ENCODE measurements around the gene EID2B.

The EID2B gene

DNA sequence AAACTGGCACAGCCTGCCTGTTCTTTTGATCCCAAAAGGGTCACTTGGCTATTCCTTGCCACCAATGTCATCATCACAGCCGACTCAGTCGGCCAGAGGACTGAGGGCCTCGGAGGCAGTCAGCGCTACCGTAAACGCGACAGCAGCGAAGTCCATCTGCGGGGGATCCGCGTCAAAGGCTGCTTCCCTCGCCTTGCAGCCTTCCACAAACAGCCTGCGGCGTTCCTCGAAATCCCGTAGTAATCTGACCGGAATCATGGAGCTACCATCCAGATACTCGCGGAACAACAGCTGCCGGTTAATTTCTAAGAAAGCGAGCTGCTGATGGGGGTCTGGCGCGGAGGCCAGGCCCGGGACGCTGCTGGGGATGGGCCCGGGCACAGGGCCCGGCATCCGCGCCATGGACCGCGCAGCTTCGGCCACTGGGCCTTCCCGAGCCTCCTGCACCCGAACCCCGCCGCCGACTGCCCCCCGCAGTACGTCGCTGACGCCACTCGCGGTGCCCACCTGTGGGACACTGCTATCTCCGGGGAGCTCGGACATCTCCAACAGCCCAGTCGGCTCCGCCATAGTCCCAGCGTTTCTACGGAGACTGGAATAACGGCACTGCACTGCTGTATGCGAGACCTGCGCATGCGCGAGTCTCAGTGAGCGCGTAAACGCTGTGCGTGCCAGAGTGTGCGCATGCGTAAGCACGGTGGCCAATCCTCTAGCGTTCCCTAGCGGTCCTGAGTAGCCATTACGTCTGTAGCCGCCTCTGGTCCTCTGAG is at the start of gene EID2B:
EID2B (minus strand) TSS at position 620 of the 770 bp plus-strand sequence; CDS start at position 570, 50 bp downstream.
- FAIRE-seq, result no peak

DNA sequence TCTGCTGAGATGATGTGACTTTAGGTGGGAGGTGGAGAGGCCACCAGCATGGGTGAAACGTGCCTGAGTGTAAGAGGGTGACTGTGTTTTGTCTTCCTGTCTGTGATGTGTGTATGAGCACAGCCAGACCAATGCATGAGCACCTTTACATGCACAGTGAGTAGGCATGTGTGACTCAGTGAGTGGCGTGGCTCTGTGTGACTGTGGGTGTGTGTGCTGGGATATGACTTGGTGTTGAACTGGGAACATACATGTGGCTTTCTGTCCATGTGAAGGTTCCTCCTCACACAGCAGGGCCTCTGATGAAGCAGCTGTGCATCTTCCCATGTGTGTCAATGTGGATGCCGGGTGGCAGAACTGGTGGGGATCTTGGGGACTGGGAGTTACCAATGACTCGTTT is 49.8 kb upstream of the EID2B start:
- FAIRE-seq, result no peak

DNA sequence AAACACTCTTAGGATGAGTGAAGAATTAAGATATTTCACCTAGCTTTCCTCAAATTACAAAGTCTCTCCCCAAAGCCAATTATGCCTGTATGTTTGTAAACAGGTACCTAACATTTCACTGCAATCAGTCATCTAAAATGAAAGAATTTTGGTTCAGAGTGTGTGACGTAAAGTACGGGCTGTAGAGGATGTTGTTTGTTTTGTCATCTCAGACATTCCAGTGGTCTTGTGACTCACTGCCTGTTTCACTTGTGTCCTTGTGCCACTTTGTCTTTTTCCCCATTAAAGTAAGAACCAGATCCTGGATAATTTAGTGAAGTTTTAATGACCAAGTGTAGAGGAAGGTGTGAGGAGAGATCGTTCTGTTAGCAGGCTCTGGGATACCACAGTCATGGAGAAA is 36.0 kb upstream of the EID2B start:
- no peak for FAIRE-seq

GRCh38 chr19:39566064-39566463 is 33.4 kb upstream of the EID2B start:
- no peak for FAIRE-seq

DNA sequence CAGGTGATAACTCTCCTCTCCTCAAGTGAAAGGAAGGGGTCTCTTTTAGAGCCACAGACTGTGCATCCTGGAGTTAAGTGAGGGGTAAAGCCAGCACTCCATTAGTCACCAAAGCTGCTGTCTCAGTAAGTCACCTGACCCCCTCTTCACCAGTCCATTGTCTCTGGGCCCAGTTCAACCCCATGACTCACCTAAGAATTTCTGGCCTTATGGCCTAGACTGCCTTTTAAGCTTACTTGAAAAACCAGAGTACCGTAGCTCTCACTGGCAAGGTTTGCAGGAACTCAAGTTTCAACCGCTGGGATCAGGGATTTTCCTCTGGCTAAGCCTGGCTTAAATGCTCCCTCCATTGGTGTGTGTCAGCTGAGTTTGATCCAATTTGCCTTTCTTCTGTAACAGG is 30.8 kb upstream of the EID2B start:
- FAIRE-seq, result no peak

DNA sequence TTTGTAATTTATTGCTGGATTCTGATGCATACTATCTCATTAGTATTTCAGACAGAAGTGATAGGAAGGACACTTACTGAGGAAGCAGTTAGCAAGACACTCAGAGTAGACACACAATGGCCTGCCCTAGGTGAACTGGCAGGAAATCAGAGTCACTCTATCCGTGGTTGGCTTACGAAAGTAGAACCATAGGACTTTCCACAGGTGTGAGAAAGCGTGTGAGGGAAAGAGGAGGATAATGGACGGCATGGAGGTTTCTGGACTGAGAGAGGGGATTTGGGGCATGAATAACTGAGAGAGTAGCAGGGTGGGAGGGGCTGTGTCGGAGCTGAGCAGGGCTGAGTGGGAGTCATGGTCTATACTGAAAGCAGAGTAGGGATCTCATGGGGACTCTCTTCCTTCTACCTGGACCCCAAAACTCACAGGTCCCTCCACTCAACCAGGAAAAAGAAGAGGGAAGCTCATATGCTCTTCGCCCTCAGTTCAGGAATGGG is 26.0 kb upstream of the EID2B start:
- no peak for FAIRE-seq

- FAIRE-seq, result no peak
Observed at GRCh38 chr19:39557811-39558623, 25.4 kb upstream of the EID2B start.

DNA sequence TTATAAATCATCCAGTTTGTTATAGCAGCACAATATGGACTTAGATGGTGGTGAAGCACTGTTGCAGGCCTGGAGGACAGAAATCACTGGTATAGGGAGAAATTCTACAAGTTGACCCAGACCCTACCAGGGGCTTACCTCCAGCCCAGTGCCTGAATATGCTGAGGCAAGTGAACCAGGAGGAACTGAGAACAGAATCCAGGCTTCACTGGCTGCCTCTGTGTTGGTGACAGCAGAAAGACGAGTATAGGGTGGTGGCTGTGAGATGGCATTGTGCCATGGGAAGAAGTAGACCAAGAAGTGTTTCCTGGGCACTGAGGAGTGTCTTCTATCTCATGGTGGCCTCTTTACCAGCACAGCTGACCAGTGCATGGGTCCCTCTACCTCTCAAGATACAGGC is 23.2 kb upstream of the EID2B start:
- no peak for FAIRE-seq

DNA sequence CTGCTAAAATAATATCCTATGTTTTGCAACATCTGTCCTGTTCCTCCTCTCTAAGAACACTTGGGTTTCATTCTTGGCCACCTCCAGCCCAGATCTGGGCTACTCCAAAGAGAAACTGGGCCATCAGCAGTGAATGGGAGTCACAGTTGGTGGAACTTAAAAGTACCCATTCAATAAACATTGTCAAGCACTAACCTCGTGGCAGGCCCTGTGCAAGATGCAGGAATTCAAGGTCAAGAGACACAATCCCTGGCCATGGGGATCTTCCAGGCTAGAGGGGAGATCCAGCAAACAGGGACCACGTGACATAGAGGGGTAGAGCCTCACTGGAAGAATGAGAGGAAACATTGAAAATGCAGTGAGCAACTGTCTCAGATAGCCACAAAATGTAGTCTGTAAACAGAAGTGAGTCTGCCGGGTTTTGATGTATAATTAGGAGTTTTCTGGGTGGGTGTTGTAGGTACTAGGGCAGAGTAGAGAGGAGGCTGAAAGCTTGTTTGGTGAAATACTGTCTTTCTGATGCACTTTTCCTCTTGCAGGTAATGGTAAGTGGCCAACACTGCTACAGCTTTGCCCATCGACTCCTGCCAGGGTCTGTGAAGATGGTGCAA is 22.2 kb upstream of the EID2B start:
- FAIRE-seq, result no peak

GRCh38 chr19:39553082-39553652 is 20.5 kb upstream of the EID2B start:
- no peak for FAIRE-seq

- FAIRE-seq, result no peak
Observed at GRCh38 chr19:39550197-39550596, 17.5 kb upstream of the EID2B start.

- no peak for FAIRE-seq
Observed at GRCh38 chr19:39546599-39546998, 13.9 kb upstream of the EID2B start.

- FAIRE-seq, result no peak
Observed at GRCh38 chr19:39544911-39545310, 12.3 kb upstream of the EID2B start.

DNA sequence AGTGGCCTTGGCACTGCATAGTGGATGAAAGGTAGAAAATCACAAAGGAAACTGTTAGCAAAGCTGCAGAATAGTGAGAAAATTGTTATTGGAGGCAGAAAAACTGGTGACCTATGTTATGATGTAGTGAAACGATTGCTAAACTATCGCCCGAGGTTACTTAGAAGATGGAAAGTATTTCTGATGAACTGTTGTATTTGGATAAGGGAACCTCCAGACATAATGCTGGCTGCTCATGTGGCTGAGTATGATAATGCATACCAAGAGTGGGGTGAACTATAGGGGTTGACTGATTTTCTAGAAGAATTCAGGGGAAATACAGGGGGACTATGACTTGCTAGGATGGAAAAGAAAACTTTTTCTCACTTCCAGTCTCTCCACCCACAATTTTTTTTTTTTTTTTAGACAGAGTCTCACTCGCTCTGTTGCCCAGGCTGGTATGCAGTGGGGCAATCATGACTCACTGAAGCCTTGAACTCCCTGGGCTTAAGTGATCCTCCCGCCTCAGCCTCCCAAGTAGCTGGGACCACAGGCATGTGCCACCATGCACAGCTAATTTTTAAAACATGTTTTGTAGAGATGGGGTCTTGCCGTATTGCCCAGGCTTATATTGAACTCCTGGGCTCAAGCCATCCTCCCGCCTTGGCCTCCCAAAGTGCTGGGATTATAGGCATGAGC is 11.7 kb upstream of the EID2B start:
- FAIRE-seq, result no peak

DNA sequence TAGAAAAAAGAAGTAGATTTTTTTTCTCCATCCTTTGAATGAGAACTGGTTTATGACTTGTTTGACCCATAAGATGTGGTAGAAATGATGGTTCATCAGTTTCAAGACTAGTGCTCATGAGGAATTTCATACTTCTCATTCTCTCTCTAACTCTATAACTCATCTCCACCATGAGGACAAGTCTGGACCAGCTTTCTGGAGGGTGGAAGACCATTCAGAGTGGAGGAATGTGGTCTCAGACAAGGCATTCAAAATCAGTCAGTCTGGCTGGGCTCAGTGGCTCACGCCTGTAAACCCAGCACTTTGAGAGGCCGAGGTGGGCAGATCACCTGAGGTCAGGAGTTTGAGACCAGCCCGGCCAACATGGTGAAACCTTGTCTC is 10.8 kb upstream of the EID2B start:
- FAIRE-seq, result no peak

- no peak for FAIRE-seq
Observed at GRCh38 chr19:39542206-39542605, 9.6 kb upstream of the EID2B start.

DNA sequence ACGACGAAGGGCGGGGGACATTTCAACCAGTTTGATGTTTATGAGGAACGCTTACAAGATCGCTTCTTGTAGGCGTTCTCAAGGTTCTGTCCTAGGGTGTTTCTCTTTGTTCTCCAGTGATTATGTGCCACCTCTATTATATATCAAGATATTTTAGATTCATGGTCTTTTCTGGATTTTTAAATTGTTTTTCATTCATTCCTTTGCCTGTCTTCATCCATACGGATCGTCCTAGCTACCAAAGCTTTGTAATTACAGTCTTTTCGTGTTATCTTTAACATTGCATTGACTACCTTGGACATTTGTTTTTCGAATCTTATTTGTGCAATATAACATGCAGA is 7.7 kb upstream of the EID2B start:
- peak; percentile 47 for FAIRE-seq

DNA sequence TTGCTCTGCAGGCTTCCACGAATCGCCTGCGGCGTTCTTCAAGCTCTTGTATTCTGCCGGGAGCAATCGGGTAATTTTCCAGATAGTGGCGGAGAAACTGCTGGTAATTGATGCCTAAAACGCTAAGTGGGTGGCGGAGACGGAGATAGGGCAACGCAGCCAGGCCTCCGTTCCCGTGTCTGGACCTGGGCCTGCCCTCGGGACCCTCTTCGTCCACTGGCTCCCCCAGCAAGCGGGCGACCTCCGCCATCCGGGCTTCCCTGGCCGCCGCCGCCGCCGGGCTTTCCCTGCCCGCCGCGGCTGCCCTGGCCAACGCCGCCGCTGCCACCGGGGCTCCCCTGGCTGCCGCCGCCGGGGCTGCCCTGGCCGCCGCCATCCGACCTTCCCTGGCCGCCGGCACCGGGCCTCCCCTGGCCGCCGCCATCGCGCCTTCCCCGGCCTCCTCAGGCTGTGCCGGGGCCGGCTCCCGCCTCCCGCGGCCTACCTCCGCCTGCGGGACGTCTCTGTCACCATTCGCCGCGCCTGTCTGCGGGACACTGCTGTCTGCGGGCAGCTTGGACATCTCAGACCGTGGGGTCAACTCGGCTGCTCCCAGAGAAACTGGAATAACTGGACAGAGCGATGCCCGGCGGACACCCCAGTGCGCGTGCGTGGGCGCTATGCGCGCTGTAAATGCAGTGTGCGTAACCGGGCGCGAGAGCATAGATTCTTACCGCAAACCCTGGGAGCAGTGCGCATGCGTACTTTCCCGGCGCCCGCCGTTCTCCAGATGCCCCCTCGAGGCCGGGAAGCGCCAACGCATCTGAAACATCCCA is 7.1 kb upstream of the EID2B start, which contains the start of gene EID2:
EID2 (minus strand) TSS at position 644 of the 815 bp plus-strand sequence; CDS start at position 562, 82 bp downstream.
- peak; percentile 65 for FAIRE-seq

DNA sequence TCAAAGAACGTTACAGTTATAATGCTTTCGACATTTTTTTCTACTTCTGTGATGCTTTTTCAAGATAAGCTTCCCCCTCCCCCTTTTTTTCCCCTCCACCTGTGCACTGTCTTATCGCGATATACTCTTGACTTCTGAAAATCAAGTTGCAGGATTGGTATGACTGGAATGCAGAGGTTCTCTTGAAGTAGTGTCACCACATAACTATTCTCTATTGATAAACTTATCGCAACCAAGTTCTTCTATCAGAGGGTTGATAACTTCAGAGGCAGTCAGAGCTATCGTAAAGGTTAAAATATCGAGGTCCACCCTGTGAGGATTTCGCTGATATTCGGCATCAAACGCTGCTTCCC is 6.5 kb upstream of the EID2B start:
- FAIRE-seq, result no peak

- no peak for FAIRE-seq
Observed at GRCh38 chr19:39533791-39534190, 1.1 kb upstream of the EID2B start.

GRCh38 chr19:39533003-39533512 is 406 bp upstream of the EID2B start:
- FAIRE-seq, result no peak

- FAIRE-seq, result no peak
Observed at GRCh38 chr19:39531834-39532232, 819 bp downstream of the EID2B start.
